ENCODE data around the gene PLK2. TPM values are rescaled to one million over a fixed set of nuclear protein-coding genes. Genes with fewer than 3 reads are reported as not detected.

PLK2 gene
- total and polyA plus RNA-seq, 9 of the 15 experiments (the other 6 are each of a cell fraction or from before 2014, with no cell fraction given), result 0.58 TPM; not detected in 8

DNA sequence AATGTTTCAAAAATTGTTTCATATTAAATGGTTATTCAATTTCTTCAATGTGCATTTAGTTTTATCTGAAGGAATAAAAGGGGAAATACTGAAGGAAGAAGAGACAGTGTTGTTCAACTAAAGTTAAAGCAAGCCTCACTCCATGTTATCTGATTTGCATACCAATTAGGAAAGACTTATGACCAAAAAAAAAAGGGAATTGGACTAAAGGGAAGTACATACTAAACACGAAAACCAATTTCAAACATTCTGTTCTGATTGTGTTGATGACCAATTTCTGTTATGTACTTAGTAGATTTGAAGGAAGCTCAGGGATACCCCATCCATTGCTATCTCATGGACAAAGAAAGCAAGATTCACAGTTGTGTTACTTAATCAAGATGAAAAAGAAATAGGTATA is 26.4 kb upstream of the PLK2 start:
- 0% methylated on average over 1 of the region's 1 CpG for WGBS (ENCODE audit: insufficient coverage, low coverage, missing lambda C conversion rate)
- Histone ChIP-seq H3K4me3 (no peak overlapping the region), H3K36me3 (ENCODE audit: control insufficient read depth, insufficient read depth, low read length) (no peaks in the 10 kb centered on the region), H3K27me3 (ENCODE audit: control insufficient read depth in 2 of 2, insufficient read depth in 2 of 2, low read length in 2 of 2) (no peaks in the 10 kb centered on the region), H3K9ac (ENCODE audit: insufficient read depth in 1 of 2, low read depth in 2 of 2, low read length in 2 of 2) (no peak overlapping the region), H2AFZ (ENCODE audit: low read depth, low read length) (no peak overlapping the region), H3K79me2 (ENCODE audit: control insufficient read depth, insufficient read depth, low read length) (no peaks in the 10 kb centered on the region), H3K4me1 (replicated peaks in 1 of 2; ENCODE audit: control insufficient read depth in 2 of 2, insufficient read depth in 2 of 2, low read length in 2 of 2) (no peaks in the 10 kb centered on the region), H3K9me1 (ENCODE audit: control insufficient read depth, insufficient read depth, low read length) (no peaks in the 10 kb centered on the region), H4K20me1 (replicated peaks; ENCODE audit: control insufficient read depth, insufficient read depth, low read length) (no peaks in the 10 kb centered on the region), H3K4me2 (ENCODE audit: insufficient read depth, low read length) (no peak overlapping the region), H3K9me3 (replicated peaks; ENCODE audit: control insufficient read depth, insufficient read depth, low read depth, low read length) (peaks cover 3% of the 10 kb centered on the region; the same call in 1 of the 2 replicates), H3K27ac (ENCODE audit: extremely low read depth, low read depth, low read length) (no peak overlapping the region)
- ATAC-seq, result no peak
- in situ Hi-C loops (cut with MboI) (no loop called here), intact Hi-C loops (cut with micrococcal nuclease) (no loop called here)
- POLR2A ChIA-PET, result no interaction called here
- BruUV-seq (replicated peaks), result no TSS peak
- CTCF ChIA-PET (ENCODE audit: low intra/inter-chr PET ratio), result no interaction called here
- no peak for FAIRE-seq
- DNase-seq (ENCODE audit: extremely low read depth in 1 of 4, low spot score in 3 of 4), result no peak
- TF ChIP-seq, protein P1, sequence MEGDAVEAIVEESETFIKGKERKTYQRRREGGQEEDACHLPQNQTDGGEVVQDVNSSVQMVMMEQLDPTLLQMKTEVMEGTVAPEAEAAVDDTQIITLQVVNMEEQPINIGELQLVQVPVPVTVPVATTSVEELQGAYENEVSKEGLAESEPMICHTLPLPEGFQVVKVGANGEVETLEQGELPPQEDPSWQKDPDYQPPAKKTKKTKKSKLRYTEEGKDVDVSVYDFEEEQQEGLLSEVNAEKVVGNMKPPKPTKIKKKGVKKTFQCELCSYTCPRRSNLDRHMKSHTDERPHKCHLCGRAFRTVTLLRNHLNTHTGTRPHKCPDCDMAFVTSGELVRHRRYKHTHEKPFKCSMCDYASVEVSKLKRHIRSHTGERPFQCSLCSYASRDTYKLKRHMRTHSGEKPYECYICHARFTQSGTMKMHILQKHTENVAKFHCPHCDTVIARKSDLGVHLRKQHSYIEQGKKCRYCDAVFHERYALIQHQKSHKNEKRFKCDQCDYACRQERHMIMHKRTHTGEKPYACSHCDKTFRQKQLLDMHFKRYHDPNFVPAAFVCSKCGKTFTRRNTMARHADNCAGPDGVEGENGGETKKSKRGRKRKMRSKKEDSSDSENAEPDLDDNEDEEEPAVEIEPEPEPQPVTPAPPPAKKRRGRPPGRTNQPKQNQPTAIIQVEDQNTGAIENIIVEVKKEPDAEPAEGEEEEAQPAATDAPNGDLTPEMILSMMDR (IDR thresholded peaks at IDR 0.05 in 2 of 3, conservative IDR thresholded peaks at IDR 0.05 in 1 of 3; ENCODE audit: insufficient read depth in 2 of 3, low read depth in 1 of 3, low read length in 3 of 3), result no peak
- TF ChIP-seq SMAD3 (CRISPR knock-in tag; conservative IDR thresholded peaks at IDR 0.05), result no peak
- TF ChIP-seq, protein P2, sequence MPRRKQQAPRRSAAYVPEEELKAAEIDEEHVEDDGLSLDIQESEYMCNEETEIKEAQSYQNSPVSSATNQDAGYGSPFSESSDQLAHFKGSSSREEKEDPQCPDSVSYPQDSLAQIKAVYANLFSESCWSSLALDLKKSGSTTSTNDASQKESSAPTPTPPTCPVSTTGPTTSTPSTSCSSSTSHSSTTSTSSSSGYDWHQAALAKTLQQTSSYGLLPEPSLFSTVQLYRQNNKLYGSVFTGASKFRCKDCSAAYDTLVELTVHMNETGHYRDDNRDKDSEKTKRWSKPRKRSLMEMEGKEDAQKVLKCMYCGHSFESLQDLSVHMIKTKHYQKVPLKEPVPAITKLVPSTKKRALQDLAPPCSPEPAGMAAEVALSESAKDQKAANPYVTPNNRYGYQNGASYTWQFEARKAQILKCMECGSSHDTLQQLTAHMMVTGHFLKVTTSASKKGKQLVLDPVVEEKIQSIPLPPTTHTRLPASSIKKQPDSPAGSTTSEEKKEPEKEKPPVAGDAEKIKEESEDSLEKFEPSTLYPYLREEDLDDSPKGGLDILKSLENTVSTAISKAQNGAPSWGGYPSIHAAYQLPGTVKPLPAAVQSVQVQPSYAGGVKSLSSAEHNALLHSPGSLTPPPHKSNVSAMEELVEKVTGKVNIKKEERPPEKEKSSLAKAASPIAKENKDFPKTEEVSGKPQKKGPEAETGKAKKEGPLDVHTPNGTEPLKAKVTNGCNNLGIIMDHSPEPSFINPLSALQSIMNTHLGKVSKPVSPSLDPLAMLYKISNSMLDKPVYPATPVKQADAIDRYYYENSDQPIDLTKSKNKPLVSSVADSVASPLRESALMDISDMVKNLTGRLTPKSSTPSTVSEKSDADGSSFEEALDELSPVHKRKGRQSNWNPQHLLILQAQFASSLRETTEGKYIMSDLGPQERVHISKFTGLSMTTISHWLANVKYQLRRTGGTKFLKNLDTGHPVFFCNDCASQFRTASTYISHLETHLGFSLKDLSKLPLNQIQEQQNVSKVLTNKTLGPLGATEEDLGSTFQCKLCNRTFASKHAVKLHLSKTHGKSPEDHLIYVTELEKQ (CRISPR knock-in tag; IDR thresholded peaks at IDR 0.05), result no peak
- TF ChIP-seq, protein P3, sequence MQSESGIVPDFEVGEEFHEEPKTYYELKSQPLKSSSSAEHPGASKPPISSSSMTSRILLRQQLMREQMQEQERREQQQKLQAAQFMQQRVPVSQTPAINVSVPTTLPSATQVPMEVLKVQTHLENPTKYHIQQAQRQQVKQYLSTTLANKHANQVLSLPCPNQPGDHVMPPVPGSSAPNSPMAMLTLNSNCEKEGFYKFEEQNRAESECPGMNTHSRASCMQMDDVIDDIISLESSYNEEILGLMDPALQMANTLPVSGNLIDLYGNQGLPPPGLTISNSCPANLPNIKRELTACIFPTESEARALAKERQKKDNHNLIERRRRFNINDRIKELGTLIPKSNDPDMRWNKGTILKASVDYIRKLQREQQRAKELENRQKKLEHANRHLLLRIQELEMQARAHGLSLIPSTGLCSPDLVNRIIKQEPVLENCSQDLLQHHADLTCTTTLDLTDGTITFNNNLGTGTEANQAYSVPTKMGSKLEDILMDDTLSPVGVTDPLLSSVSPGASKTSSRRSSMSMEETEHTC (IDR thresholded peaks at IDR 0.05), result no peak
- no peak for TF ChIP-seq TCF15 (CRISPR knock-in tag; IDR thresholded peaks at IDR 0.05)
- TF ChIP-seq ZNF431 (CRISPR knock-in tag; IDR thresholded peaks at IDR 0.05), result no peak
- TF ChIP-seq ZNF408 (CRISPR knock-in tag; IDR thresholded peaks at IDR 0.05; ENCODE audit: low read depth), result no peak
- TF ChIP-seq ZNF232 (CRISPR knock-in tag; IDR thresholded peaks at IDR 0.05), result no peak
- TF ChIP-seq, protein P4, sequence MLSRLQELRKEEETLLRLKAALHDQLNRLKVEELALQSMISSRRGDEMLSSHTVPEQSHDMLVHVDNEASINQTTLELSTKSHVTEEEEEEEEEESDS (CRISPR knock-in tag; IDR thresholded peaks at IDR 0.05), result no peak
- TF ChIP-seq ARID3B (CRISPR knock-in tag; IDR thresholded peaks at IDR 0.05; ENCODE audit: borderline replicate concordance), result no peak
- TF ChIP-seq, protein P5, sequence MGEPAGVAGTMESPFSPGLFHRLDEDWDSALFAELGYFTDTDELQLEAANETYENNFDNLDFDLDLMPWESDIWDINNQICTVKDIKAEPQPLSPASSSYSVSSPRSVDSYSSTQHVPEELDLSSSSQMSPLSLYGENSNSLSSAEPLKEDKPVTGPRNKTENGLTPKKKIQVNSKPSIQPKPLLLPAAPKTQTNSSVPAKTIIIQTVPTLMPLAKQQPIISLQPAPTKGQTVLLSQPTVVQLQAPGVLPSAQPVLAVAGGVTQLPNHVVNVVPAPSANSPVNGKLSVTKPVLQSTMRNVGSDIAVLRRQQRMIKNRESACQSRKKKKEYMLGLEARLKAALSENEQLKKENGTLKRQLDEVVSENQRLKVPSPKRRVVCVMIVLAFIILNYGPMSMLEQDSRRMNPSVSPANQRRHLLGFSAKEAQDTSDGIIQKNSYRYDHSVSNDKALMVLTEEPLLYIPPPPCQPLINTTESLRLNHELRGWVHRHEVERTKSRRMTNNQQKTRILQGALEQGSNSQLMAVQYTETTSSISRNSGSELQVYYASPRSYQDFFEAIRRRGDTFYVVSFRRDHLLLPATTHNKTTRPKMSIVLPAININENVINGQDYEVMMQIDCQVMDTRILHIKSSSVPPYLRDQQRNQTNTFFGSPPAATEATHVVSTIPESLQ (CRISPR knock-in tag; IDR thresholded peaks at IDR 0.05), result no peak
